GM13976 (cell line): ENCODE measurements around the gene DACT2.

Experiments
- DNase-seq: peaks from one replicate; pipeline ENCODE4 v3.0.0; 2012; ENCODE audit warnings: low spot score
- CTCF ChIP-seq: IDR thresholded peaks from 2 replicates; pipeline ENCODE4 v1.5.1; 2012; ENCODE audit warnings: borderline replicate concordance, mild to moderate bottlenecking; ENCODE audit not compliant: insufficient read depth; ENCODE audit errors: extremely low read depth, missing control alignments, control extremely low read depth
- in situ Hi-C: fragments of 300-500 bp; cut with MboI; formaldehyde crosslinking; loops from one replicate; pipeline ENCODE4 v1.12.0; 2022; ENCODE audit warnings: low sequenced_read_pairs, mixed read lengths, inconsistent platforms; ENCODE audit not compliant: unreplicated experiment

Gene DACT2

GRCh38 chr6:168279403-168279935, 40.1 kb downstream of the DACT2 start:
- no peak for TF ChIP-seq CTCF
- in situ Hi-C loops, result no loop called here
- DNase-seq, result no peak

- no peak for DNase-seq
- in situ Hi-C loops, result no loop called here
- TF ChIP-seq CTCF, result no peak
Observed at GRCh38 chr6:168278904-168279303, 40.7 kb downstream of the DACT2 start.

GRCh38 chr6:168277274-168277669, 42.3 kb downstream of the DACT2 start:
- in situ Hi-C loops, result no loop called here
- TF ChIP-seq CTCF, result no peak
- DNase-seq, result no peak

- no peak for TF ChIP-seq CTCF
- no peak for DNase-seq
- in situ Hi-C loops, result no loop called here
Observed at GRCh38 chr6:168276576-168277273, 42.9 kb downstream of the DACT2 start.

GRCh38 chr6:168275168-168275567, 44.4 kb downstream of the DACT2 start:
- in situ Hi-C loops, result no loop called here
- DNase-seq, result no peak
- TF ChIP-seq CTCF, result no peak

GRCh38 chr6:168274037-168274952, 45.3 kb downstream of the DACT2 start:
- no peak for DNase-seq
- in situ Hi-C loops, result no loop called here
- no peak for TF ChIP-seq CTCF
